GM21515 (cell line): ENCODE measurements around the gene AZGP1.
"Not testable (repeated sequence)": the region's sequence is repeated elsewhere in the genome, so short reads cannot be mapped to it uniquely, and the experiment has no call there.

Experiments used
- ATAC-seq: cut with Tn5 transposase; IDR thresholded peaks from one replicate; pipeline ENCODE4 v1.9.1; 2021; ENCODE audit not compliant: unreplicated experiment

Gene AZGP1

DNA sequence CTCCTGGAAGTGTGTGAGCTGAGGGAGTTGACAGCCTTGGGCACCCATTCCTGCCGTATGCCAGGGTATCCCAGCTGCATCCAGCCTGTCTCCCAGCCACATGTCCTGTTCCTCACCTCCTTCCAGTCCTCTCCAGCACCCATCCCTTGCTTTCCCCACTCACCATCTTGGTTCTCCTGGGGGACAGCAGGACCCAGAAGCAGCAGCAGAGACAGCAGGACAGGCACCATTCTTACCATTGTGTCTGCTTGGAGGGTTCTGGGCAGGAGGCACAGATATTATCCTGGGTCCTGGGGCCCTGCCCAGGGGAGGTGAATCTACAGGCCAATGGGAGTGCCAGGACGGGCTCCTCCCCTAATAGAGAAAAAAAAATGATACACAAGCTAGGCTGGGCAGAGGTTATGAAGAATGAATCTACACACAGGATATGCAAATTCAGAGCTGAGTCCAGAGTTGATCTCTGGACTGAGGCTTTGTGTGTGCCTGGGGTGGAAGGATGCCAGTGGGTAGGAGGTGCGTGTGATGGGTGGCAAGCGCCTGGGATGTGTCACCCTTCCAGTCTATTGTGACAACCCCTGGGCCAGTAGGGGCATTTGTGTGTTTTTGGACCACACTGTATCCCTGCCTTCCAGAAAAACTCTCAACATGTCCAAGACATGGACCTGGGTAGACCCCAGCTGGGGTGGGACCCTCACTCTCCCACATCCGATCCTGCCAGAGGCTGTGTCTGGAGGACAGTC lies at the start of gene AZGP1:
Gene AZGP1 (minus strand): TSS at position 250 of the 740 bp plus-strand sequence. CDS start 11 bp downstream, at position 239.
- ATAC-seq: no peak

DNA sequence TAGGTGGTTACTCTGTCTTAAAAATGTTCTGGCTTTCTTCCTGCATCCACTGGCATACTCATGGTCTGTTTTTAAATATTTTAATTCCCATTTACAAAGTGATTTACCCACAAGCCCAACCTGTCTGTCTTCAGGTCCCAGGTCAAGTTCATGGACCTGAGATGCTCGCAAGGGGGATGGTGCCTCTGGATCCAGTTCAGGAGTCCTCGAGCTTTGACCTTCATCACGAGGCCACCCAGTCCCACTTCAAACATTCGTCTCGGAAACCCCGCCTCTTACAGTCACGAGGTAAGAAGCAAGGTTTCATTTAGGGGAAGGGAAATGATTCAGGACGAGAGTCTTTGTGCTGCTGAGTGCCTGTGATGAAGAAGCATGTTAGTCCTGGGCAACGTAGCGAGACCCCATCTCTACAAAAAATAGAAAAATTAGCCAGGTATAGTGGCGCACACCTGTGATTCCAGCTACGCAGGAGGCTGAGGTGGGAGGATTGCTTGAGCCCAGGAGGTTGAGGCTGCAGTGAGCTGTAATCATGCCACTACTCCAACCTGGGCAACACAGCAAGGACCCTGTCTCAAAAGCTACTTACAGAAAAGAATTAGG lies 48.3 kb upstream of the AZGP1 start:
- no peak for ATAC-seq

DNA sequence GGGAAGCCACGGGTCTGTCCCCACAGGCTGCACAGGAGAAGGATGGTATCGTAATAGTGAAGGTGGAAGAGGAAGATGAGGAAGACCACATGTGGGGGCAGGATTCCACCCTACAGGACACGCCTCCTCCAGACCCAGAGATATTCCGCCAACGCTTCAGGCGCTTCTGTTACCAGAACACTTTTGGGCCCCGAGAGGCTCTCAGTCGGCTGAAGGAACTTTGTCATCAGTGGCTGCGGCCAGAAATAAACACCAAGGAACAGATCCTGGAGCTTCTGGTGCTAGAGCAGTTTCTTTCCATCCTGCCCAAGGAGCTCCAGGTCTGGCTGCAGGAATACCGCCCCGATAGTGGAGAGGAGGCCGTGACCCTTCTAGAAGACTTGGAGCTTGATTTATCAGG lies 47.7 kb upstream of the AZGP1 start:
- no peak for ATAC-seq

- ATAC-seq: no peak
These were observed 46.8 kb upstream of the AZGP1 start for GRCh38 chr7:100022621-100023020.

- no peak for ATAC-seq
These were observed 45.5 kb upstream of the AZGP1 start for GRCh38 chr7:100021297-100021696.

GRCh38 chr7:100019908-100020307 lies 44.1 kb upstream of the AZGP1 start:
- no peak for ATAC-seq

DNA sequence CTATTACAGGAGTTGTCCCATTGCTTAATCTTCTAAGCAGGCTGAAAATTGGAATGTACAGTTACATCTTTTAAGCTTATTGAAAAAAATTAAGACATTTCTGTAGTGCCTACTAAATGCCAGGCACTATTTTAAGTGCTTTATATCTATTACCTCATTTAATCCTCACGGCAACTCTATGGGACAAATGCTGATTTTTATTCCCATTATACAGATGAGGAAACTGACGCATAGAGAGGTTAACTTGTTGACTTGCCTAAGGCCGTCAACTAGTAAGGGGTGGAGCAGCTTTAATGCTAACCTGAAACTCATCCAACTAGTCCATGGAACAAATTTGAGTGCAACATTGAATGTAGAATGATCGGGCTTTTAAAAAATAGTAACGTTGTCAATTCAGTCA lies 42.0 kb upstream of the AZGP1 start:
- ATAC-seq: no peak

GRCh38 chr7:100017300-100017699 lies 41.5 kb upstream of the AZGP1 start:
- ATAC-seq: no peak

- no peak for ATAC-seq
These were observed 40.5 kb upstream of the AZGP1 start for GRCh38 chr7:100016215-100016901.

DNA sequence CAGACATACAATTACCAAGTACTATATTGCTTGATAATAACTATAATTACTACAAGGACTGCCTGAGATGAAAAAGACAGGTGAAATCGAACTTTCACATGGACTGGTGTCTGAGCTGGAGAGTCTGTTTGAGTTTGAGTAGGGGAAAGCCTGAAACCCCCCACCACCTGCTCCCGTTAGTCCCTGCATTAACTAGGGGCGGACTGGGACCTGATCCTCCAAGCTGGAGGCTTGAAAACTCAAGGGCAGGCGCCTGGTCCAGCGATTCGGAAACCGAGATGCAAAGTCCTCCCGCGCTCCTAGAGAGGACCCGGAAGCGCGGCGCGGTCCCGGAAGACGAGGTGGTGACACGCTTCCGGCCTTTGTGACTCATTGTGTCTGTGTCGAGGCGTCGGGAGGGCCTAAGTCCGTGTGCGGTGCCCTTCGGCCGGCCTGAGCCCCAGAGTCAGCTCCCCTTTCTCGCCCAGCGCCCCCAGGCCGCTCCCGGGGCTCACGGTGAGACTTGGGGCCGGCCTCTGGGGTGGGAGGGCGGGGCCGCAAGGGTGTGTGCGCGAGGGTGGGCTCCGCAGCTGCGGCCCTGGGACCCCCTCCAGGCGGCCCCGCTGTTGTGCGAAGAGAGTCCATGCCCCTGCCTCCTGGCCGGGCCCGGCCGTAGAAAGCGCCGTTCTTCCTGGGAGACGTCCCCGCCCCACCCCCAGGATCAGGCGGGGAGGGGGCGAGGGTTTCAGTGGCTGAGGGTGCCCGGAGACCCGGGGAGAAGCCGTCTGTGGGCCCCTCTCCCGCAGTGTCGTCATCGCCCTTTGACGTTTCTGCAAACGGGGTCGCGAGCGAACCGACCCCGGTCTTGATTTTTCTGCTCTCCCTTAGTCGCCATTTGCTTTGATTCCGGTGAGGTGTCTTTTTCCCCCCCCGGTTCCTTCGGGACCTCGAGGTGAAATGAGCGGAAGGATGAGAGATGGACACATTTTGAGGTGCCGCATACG lies 39.7 kb upstream of the AZGP1 start, which contains the start of gene ZKSCAN1:
Gene ZKSCAN1 (plus strand): TSS at position 365 of the 983 bp plus-strand sequence. CDS start 7,911 bp downstream, outside the sequence.
- ATAC-seq: peak; percentile 92

- ATAC-seq: no peak
These were observed 37.5 kb upstream of the AZGP1 start for GRCh38 chr7:100013328-100013676.

DNA sequence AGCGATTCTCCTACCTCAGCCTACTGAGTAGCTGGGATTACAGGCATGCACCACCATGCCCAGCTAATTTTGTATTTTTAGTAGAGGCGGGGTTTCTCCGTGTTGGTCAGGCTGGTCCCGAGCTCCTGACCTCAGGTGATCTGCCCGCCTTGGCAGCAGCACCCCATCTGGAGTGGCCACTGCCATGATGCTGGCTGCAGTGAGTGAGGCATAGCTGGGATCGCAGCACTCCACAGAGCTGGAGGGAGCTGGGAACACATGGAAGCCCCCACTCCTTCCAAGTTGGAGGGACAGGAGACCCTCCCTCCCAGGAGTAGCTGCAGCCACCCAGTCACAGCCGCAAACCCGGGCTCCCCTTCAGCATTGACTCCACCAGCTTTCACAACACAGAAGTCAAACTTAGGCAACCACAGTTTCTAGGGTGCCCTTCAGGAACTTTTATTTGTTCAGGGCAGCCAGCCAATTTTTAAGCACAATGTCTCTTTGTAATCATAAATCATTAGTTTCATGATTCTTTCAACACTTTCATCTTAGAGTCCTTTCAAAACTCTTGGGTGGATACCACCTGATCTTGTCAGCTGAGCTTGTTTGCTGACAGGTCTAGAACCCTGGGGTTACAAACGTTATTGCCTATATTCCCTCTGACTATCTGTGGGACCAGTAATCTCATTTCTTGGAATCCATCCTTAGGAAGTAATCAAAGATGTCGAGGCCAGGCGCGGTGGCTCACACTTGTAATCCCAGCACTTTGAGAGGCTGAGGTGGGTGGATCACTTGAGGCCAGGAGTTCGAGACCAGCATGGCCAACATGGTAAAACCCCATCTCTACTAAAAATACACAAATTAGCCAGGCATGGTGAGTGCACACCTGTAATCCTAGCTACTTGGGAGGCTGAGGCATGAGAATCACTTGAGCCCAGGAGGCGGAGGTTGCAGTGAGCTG lies 36.8 kb upstream of the AZGP1 start:
- not testable (repeated sequence) for ATAC-seq

GRCh38 chr7:100011516-100011915 lies 35.7 kb upstream of the AZGP1 start:
- no peak for ATAC-seq

GRCh38 chr7:100010901-100011300 lies 35.1 kb upstream of the AZGP1 start:
- ATAC-seq: no peak

GRCh38 chr7:100009952-100010351 lies 34.1 kb upstream of the AZGP1 start:
- not testable (repeated sequence) for ATAC-seq

GRCh38 chr7:100008525-100008924 lies 32.7 kb upstream of the AZGP1 start:
- no peak for ATAC-seq

DNA sequence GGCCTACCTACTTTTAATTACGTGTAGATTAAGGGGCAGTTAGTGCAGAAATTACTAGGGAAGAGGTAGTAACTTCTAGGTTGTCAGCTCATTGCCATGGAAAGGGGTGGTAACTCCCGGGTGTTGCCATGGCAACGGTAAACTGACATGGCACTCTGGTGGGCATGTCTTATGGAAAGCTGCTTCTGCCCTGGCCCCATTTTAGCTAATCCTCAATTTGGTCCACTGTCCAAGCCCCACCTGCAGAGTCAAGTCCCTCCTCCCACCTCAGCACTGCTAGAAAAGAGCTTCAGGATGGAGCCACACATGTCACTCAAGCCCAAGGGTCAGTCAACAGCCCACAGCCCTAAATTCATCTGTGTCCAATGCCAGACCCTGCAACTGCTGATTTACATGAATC lies 32.1 kb upstream of the AZGP1 start:
- ATAC-seq: no peak

- ATAC-seq: no peak
These were observed 28.2 kb upstream of the AZGP1 start for GRCh38 chr7:100003711-100004661.

DNA sequence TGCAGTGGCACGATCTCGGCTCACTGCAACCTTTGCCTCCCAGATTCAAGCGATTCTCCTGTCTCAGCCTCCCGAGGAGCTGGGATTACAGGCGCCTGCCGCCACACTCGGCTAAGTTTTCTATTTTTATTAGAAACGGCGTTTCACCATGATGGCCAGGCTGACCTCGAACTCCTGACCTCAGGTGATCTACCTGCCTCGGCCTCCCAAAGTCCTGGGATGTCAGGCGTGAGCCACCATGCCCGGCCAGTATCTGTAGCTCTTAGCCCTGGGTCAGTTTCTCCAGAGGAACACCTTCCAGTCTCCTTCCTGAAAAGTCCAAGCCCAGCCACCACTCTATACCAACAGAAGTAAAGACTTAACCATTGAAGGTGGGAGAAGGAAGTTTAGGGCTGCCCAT lies 24.4 kb upstream of the AZGP1 start:
- ATAC-seq: no peak
